H7 (cell line): ENCODE results near the gene KCTD13. TPM values are rescaled to one million over a fixed set of nuclear protein-coding genes. Genes with fewer than 3 reads are reported as not detected.
"Not testable (repeated sequence)": the region's sequence is repeated elsewhere in the genome, so short reads cannot be mapped to it uniquely, and the experiment has no call there.

Experiments
- DNase-seq: peaks from one replicate; pipeline ENCODE4 v3.0.0; 2012
- H3K27me3 ChIP-seq: 2 replicates; pipeline ENCODE4 v1.6.0; 2011; ENCODE audit warnings: mild to moderate bottlenecking, low read length; ENCODE audit not compliant: control insufficient read depth, insufficient read depth
- H3K36me3 ChIP-seq: replicated peaks from 2 replicates; pipeline ENCODE4 v1.5.1; 2011; ENCODE audit warnings: low read length; ENCODE audit not compliant: control insufficient read depth, insufficient read depth
- H3K4me3 ChIP-seq: 2 replicates; pipeline ENCODE4 v1.5.1; 2011; ENCODE audit warnings: low read depth, mild to moderate bottlenecking, control low read depth, low read length, moderate library complexity; ENCODE audit not compliant: insufficient read depth
- total RNA-seq: library from RNA; depleted of rRNA; stranded (reverse); fragments of >200 nt; shearing (Covaris generic); gene quantifications from 2 replicates; pipeline ENCODE4 v1.2.3, GENCODE V29; 2014

Gene KCTD13
- total RNA-seq, 1 experiment from 2014 or later: 8.3 TPM

- H3K4me3 ChIP-seq, H3K27me3 ChIP-seq, DNase-seq, H3K36me3 ChIP-seq: not testable (repeated sequence)
These were observed 33.8 kb upstream of the KCTD13 start for GRCh38 chr16:29959821-29960220.

GRCh38 chr16:29959293-29959692 lies 33.3 kb upstream of the KCTD13 start:
- no peak for DNase-seq
- Histone ChIP-seq H3K27me3 (no peaks in the 10 kb centered on the region), H3K4me3 (no peak overlapping the region), H3K36me3 (no peaks in the 10 kb centered on the region)

- DNase-seq: no peak
- Histone ChIP-seq H3K4me3 (no peak overlapping the region), H3K27me3 (no peaks in the 10 kb centered on the region), H3K36me3 (no peaks in the 10 kb centered on the region)
These were observed 32.7 kb upstream of the KCTD13 start for GRCh38 chr16:29958756-29959155.

- no peaks in the 10 kb centered on the region for H3K27me3 ChIP-seq
- no peak overlapping the region for H3K4me3 ChIP-seq
- DNase-seq: no peak
- no peaks in the 10 kb centered on the region for H3K36me3 ChIP-seq
These were observed 25.8 kb upstream of the KCTD13 start for GRCh38 chr16:29951625-29952365.

GRCh38 chr16:29950806-29951461 lies 24.9 kb upstream of the KCTD13 start:
- H3K36me3 ChIP-seq: no peaks in the 10 kb centered on the region
- no peak overlapping the region for H3K4me3 ChIP-seq
- no peaks in the 10 kb centered on the region for H3K27me3 ChIP-seq
- DNase-seq: no peak

- DNase-seq: no peak
- H3K4me3 ChIP-seq: no peak overlapping the region
- no peaks in the 10 kb centered on the region for H3K27me3 ChIP-seq
- H3K36me3 ChIP-seq: no peaks in the 10 kb centered on the region
These were observed 21.9 kb upstream of the KCTD13 start for GRCh38 chr16:29947897-29948296.

GRCh38 chr16:29943846-29944799 lies 18.1 kb upstream of the KCTD13 start:
- Histone ChIP-seq H3K36me3 (no peaks in the 10 kb centered on the region), H3K4me3 (no peak overlapping the region), H3K27me3 (no peaks in the 10 kb centered on the region)
- peak; percentile 68 for DNase-seq

GRCh38 chr16:29940656-29941055 lies 14.6 kb upstream of the KCTD13 start:
- no peaks in the 10 kb centered on the region for H3K27me3 ChIP-seq
- no peaks in the 10 kb centered on the region for H3K36me3 ChIP-seq
- H3K4me3 ChIP-seq: no peak overlapping the region
- no peak for DNase-seq

GRCh38 chr16:29931750-29932149 lies 5.7 kb upstream of the KCTD13 start:
- H3K27me3 ChIP-seq, H3K36me3 ChIP-seq, H3K4me3 ChIP-seq, DNase-seq: not testable (repeated sequence)

- no peak for DNase-seq
- H3K27me3 ChIP-seq: no peaks in the 10 kb centered on the region
- peaks cover 1% of the 10 kb centered on the region; the same call in 1 of the 2 replicates for H3K36me3 ChIP-seq
- H3K4me3 ChIP-seq: peak overlapping the region; percentile 96; the same call in 1 of the 2 replicates
These were observed 1.3 kb upstream of the KCTD13 start for GRCh38 chr16:29927070-29927905.

GRCh38 chr16:29926711-29927052 lies 656 bp upstream of the KCTD13 start:
- Histone ChIP-seq H3K27me3 (no peaks in the 10 kb centered on the region), H3K4me3 (peak overlapping the region; percentile 96), H3K36me3 (peaks cover 1% of the 10 kb centered on the region; the same call in 1 of the 2 replicates)
- DNase-seq: peak; percentile 47

- no peaks in the 10 kb centered on the region for H3K27me3 ChIP-seq
- H3K36me3 ChIP-seq: peaks cover 3% of the 10 kb centered on the region; the same call in 1 of the 2 replicates
- peak overlapping the region; percentile 96 for H3K4me3 ChIP-seq
- peak; percentile 33 for DNase-seq
These were observed 795 bp downstream of the KCTD13 start for GRCh38 chr16:29925105-29925756.

GRCh38 chr16:29922986-29923501 lies 3.0 kb downstream of the KCTD13 start:
- H3K36me3 ChIP-seq: peaks cover 3% of the 10 kb centered on the region
- DNase-seq: no peak
- no peak overlapping the region for H3K4me3 ChIP-seq
- no peaks in the 10 kb centered on the region for H3K27me3 ChIP-seq
